Fibroblast of the aortic adventitia (primary cell): Measurements from ENCODE around the gene AKAP12. TPM values are rescaled to one million over a fixed set of nuclear protein-coding genes. Genes with fewer than 3 reads are reported as not detected.

Experiments
- DNase-seq: peaks from one replicate; pipeline ENCODE4 v3.0.0-alpha.2; 2010; ENCODE audit warnings: low read depth
- H3K4me3 ChIP-seq: 2 replicates; pipeline ENCODE4 v1.5.1; 2011; ENCODE audit warnings: low read depth, mild to moderate bottlenecking, control low read depth, low read length, moderate library complexity
- total RNA-seq: library from RNA; depleted of rRNA; stranded (reverse); fragments of >200 nt; gene quantifications from 2 replicates; pipeline ENCODE4 v1.2.3, GENCODE V29; 2012; ENCODE audit warnings: low replicate concordance
- TF ChIP-seq, protein P1 (sequence below): IDR thresholded peaks from 2 replicates; pipeline ENCODE4 v1.5.1; 2011; ENCODE audit warnings: mild to moderate bottlenecking, low read length, control low read depth, inconsistent platforms; ENCODE audit not compliant: insufficient read depth

The AKAP12 gene
- total RNA-seq, 1 donor = 196 TPM

DNA sequence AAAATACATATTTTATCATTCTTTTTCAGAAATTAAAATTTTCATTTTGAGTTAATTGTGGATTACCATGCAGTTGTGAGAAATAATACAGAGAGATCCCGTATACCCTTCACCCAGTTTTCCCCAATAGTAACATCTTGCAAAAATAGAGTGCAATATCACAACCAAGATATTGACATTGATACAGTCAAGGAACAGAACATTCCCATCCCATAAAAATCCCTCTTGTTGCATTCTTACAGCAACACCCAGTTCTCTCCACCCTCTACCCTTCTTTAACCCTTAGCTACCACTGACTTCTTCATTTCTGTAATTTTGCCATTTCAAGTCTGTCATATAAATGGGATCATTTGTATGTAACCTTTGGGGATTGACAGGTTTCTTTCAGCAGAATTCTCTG, 6.9 kb upstream of the AKAP12 start:
- H3K4me3 ChIP-seq = no peak overlapping the region

DNA sequence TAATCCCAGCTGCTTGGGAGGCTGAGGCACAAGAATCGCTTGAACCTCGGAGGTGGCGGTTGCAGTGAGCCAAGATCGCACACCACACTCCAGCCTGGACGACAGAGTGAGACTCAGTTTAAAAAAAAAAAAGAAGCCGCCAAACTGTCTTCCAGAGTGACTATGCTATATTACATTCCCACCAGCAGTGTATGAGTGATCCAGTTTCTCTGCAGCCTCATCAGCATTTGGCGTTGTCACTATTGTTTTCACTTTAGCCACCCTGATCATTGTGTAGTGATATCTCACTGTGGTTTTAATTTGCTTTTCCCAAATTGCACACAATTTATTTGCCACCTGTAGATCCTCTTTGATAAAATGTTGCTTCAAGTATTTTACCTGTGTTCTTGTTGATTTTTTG, 6.0 kb upstream of the AKAP12 start:
- H3K4me3 ChIP-seq = no peak overlapping the region
- DNase-seq = no peak
- TF ChIP-seq, protein P1, sequence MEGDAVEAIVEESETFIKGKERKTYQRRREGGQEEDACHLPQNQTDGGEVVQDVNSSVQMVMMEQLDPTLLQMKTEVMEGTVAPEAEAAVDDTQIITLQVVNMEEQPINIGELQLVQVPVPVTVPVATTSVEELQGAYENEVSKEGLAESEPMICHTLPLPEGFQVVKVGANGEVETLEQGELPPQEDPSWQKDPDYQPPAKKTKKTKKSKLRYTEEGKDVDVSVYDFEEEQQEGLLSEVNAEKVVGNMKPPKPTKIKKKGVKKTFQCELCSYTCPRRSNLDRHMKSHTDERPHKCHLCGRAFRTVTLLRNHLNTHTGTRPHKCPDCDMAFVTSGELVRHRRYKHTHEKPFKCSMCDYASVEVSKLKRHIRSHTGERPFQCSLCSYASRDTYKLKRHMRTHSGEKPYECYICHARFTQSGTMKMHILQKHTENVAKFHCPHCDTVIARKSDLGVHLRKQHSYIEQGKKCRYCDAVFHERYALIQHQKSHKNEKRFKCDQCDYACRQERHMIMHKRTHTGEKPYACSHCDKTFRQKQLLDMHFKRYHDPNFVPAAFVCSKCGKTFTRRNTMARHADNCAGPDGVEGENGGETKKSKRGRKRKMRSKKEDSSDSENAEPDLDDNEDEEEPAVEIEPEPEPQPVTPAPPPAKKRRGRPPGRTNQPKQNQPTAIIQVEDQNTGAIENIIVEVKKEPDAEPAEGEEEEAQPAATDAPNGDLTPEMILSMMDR = no peak

More for the DNA sequence above, 6.9 kb upstream of the AKAP12 start:
- DNase-seq = no peak
- TF ChIP-seq, protein P1 = no peak

DNA sequence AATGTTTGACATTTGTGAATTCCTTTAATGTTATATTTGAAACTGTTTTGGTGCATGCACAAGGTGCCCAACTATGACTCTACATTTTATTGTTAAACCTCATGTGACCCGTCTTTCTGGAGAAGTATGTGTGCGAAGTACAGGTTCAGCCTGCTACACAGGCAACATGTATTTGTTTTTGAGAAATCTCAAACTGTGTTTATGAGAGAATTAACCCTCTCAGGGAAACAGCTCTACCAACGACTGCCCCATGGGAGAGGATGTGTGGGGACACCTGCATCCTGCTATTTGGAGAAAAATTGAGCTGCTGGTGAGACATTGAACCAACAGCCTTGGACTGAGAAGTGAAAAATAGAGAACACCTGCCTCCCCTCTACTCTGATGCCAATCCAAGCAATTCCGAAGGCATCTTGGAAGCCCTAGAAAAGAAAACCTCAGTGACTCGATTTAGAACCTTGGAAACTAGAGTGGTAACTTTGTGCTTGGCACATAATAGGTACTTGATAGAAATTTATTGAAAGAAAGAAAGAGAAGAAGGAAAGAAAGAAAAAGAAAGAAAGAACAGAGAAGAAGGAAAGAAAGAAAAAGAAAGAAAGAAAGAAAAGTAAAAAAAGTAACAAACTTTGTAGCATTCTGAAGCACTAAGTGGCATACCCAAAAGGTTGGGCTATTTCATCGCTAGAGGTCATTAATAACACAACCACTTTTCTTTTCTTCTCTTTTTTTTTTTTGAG, 2.9 kb upstream of the AKAP12 start:
- TF ChIP-seq, protein P1 = no peak
- H3K4me3 ChIP-seq = no peak overlapping the region
- DNase-seq = no peak

DNA sequence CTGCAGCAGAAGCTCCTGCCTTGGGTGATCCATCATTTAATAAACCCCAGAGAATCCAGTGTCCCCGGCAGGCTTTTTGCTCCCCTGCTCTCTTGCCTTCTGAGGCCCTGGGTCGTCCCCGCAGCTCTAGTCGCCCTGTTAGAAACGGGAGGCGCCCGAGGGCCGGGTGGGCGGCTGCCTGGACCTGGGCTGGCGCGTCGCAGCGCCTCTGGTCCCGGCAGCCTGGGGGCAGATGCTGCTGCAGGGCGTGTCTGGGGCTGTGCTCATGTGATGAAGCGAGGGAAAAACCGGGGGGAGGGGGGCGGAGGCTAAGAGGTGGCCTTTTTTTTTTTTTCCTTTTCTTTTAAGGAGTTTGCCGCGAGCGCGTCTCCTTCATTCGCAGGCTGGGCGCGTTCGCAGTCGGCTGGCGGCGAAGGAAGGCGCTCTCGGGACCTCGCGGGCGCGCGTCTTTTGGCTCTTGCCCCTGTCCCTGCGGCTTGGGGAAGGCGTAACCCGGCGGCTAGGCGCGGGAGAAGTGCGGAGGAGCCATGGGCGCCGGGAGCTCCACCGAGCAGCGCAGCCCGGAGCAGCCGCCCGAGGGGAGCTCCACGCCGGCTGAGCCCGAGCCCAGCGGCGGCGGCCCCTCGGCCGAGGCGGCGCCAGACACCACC, 394 bp downstream of the AKAP12 start:
- peak; percentile 76 for DNase-seq
- H3K4me3 ChIP-seq = peak overlapping the region; percentile 82
- TF ChIP-seq, protein P1 = no peak

DNA sequence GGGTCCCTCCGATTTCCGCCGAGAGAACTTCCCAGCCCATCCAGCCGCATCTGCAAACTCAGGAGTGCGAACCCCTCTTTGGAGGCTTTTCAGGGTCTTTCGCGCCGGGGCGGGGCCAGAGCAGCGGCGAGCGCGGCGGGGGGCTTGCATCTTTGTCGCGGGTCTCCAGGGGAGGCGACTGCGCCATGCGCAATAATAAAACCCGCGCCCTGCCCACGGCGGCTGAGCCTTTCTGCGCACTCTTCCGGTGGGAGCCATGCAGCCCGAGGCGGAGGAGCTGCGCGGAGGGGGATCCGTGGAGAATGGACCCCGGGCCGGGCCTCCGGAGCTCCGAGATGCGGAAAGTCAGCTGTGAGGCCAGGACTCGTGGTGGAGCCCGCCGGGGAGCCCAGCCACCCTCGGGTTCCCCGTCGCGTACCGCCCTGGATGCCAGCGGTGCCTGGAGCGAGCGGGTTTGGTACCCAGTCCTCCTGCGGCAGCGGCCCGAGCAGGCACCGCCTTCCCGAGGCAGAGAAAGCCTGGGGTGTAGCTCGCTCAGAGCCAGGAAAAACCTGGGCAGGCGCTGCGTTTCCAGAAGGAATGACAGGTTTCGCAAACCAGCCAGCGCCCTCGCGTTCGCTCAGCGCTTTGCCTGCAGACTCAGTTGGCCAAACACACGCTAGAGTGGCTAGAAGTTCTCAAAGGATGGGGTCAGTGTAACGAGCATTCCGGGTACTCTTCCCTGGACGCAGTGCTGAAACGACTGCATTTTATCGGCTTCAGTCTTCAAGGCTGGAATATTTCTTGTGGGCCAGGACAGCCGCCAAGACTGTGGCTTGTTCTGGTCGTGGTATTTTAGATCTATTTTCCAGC, 1.2 kb downstream of the AKAP12 start:
- TF ChIP-seq, protein P1 = no peak

DNA sequence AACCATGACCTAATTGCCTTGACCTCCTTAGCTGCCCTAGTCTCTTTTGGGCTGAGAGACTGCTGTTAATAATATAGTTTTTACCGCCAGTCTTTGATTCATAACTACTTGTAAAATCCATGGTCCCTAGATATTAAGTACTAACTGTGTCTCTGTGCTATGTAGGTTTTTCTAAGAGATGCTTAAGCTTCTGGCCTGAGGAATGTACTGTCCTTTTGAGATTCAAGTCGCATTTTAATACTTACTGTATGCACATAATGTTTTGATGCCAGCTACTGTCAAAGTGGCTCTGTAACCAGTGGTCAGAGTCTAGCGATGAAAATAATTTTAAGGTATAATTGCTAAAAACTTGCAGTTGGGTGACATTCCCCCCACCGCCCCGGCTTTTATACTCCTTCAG, 2.1 kb downstream of the AKAP12 start:
- TF ChIP-seq, protein P1 = no peak
- peak overlapping the region; percentile 82 for H3K4me3 ChIP-seq
- DNase-seq = peak; percentile 22

More for the DNA sequence above, 1.2 kb downstream of the AKAP12 start:
- H3K4me3 ChIP-seq = peak overlapping the region; percentile 82
- DNase-seq = peak; percentile 85
